NCI-H510A treated with DMSO at 0.1 percent for 48 hours (cell line): ENCODE results near the gene CSNK1E.

Experiments
- DNase-seq: peaks from one replicate; lab custom pipeline; 2025; lab: John Stamatoyannopoulos, UW

Gene CSNK1E

DNA sequence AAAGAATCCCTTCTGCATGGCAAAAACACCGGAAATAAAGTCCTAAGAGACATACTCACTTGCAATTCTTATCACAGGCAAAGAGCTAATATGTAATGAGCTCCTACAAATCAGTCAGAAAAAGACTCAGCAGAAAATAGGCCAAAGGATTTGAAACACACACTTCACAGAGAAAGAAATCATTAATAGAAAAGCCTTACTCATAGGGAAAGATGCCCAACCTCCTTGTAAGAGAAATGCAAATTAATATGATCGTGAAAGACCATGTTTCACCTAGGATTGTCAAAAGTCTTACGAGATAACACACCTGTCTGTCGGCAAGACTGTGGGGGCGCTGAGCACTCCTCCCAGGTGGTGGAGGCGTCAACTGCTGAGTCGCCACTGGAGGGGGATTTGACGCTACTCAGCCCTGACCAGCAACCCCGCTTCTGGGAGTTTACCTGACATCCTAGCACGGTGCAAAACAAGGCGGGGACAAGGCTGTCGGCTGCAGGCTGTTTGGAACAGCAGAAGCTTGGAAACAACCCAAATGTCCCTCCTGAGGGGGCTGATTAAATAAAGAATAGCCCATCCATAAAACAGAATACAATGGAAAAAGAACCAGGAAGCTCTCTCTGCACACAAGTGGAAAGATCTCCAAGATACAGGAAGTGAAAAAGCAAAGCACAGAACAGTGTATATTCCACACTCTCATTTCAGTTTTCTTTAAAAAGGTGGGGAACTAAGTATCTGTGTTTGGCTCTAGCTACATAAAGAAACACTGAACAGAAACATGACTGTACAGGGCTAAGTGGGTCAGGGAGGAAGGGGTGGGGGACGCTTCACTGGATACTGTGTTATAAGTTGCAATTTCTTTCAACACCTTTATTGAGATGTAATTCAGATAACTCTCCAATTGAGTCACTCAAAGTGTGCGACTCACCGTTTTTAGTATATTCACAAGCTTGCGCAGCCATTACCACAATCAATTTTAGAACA, 11.5 kb downstream of the CSNK1E start:
- no peak for DNase-seq

DNA sequence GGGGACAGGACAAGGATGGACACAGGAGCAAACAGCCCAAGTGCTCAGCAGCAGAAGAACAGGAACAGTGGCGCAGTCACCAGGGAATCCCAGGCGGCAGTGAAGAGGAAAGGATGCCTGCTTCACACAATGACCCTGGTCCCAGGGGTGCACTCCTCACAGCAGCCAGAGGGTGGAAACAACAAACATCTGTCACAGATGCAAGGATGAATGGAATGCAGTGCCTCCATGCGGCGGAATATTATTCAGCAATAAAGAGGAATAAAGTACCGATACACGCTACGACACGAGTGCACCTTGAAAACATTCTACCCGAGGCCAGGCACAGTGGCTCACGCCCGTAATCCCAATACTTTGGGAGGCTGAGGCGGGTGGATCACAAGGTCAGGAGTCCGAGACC, 12.7 kb downstream of the CSNK1E start:
- DNase-seq: no peak

DNA sequence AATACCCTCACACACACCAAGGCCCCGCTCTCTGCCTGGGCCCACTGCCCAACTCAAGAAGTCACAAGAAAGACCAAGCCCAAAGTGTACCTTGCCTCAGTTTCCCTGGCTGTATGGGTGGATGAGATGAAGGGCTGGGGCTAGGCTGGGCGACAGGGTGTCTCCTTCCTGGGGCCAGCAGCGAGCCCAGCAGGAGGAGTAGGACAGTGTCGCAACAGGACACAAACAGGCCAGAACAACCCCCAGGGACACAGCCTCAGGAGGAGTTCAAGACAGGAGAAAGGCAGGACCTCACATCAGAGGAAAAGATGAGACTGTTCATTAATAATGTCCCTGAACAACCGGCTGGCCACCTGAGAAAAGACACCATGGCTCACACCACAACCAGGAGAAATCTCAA, 13.3 kb downstream of the CSNK1E start:
- no peak for DNase-seq

DNA sequence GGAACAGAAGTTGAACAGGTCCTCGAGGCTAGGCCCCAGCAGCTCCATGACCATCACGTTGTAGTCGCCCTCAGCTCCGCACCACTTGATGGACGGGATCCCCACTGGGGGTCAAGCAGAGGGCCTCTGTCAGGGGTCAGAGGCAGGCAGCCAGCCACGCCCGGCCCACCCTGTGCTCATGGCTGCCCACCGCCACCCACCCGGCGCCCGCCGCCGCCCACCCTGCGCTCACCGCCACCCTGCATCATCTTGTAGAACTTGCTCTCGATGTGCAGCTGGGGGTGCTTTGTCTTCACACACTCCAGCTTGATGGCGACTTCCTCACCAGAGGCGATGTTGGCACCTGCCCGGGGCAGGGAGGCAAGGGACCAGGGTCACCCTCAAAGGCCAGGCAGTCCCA, 14.3 kb downstream of the CSNK1E start:
- DNase-seq: no peak

DNA sequence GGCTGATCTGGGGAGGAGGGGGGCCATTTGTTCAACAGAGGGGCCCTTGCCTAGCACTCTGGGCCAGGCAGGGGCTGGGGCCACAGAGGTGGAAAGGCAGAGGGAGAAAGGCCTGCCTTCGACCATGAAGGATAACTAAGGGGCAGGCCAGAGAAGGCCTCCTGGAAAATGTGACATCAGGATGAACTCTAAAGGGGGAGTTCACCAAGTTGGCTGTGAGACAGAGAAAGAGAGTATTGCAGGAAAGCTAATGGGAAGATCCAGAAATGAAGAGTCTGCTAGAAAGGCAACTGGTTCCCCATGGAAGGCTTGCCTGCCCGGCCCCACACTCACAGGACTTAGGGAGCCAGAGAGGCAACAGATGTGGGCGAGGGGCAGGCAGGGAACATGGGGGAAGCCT, 16.3 kb downstream of the CSNK1E start:
- no peak for DNase-seq

DNA sequence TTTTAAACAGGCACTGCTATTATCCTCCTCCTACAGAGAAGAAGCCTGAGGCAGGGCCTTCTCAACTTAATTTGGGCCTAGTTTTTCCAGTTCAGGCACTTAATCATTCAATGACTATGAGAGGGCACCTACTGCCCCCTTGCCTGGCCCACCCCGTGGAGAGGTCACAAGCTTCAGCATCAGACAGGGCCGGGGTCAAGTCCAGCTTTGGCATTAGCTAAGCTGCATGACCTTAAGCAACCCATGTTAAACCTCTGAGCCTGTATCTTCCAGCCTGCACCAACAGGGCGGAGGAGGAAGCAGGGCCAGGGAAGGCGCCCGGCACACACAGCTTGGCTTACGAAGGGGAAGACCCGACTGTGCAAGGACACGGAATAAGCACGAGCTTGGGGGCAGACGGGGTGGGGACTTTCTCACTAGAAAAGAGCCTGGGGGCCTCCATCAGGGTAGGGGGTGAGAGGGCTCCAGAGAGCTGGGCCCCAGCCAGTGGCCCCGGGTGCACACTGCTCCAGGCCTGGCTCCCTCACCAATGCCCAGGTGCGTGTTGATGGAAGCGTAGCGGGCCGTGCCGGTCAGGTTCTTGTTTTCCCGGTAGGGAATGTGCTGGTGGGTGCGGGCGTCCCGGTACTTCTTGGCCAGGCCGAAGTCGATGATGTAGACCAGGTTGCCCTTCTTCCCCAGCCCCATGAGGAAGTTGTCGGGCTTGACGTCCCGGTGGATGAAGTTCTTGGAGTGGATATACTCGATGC, 16.9 kb downstream of the CSNK1E start:
- no peak for DNase-seq

DNA sequence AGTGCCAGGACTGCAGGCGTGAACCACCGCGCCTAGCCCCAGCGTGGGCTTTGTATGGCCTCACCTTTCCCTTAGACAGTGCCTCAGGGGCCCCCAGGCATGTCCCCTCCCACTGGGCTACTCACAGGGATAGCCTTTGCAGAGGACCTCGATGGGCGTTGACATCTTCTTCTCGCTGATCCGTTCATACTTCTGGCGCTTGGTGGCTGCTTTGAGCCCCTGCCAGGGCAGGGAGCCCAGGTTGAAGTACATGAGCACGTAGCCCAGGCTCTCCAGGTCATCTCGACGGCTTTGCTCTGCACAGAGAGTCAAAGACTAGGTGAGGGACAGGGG, 17.5 kb downstream of the CSNK1E start:
- DNase-seq: no peak

DNA sequence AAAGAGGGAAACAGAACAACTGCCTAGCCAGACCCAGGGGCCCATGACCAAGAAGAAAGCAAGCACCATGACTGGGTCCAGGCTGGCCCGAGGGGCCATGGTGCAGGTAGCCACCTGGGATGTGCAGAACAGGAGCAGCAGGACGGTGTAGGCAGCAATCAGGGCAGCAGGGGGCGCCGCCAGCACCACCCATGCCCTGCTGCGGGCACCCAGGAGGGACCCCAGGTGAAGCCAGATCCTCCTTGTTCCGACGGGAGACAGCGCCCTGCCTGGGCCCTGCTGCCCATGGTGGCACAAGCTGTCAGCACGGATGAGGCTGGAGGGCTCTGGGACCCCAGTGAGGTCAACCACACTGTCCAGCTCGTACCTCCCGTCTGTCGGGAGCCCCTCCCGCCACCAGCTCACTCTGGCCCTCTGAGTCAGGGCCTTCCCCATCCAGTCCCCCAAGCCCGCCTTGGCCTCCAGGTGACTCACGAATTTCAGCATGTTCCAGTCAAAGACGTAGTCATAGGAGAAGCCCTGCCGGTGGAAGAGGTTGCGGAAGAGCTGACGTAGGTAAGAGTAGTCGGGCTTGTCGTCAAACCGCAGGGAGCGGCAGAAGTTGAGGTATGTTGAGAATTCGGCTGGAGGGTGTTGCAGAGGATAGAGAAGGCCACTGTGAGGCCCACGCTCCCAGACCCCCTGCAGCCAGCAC, 18.8 kb downstream of the CSNK1E start:
- DNase-seq: no peak

DNA sequence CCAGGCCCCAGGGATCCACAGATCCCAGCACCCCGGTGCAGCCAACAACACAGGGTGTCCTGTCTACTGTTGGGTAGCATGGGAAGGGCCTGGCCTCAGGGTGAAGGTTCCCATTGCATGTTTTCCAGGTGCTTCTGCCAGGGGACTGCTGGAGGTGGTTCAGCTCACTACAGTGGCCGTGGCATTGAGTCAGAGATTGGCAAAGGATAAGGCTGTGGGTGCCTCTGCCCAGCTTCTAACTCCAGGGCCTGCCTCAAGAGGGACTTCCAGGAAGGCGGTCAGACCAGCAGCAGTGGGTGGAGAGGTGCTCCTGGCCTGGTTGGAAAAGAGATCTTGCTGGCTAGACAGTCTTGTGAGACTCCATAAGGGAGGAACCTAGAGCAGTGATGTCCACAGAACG, 20.9 kb downstream of the CSNK1E start:
- DNase-seq: no peak

DNA sequence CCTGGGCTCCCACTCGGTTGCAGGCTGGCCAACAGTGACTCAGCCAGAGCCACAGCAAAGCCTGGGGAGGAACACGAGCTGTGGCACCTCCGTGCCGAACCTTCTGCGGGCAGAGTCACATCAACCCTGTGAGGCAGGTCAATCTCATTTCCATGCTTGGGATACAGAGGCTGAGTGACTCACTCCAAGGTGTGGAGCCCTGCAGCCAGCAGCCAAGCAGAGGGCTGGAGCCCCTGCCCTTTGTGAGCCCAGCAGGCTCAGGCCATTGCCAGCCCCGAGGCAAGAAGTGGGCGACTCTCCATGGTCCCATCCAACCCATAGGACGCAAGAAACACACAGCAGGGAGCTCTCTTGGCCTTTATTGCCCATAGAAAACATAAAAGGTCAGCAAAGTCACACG, 21.4 kb downstream of the CSNK1E start:
- no peak for DNase-seq

DNA sequence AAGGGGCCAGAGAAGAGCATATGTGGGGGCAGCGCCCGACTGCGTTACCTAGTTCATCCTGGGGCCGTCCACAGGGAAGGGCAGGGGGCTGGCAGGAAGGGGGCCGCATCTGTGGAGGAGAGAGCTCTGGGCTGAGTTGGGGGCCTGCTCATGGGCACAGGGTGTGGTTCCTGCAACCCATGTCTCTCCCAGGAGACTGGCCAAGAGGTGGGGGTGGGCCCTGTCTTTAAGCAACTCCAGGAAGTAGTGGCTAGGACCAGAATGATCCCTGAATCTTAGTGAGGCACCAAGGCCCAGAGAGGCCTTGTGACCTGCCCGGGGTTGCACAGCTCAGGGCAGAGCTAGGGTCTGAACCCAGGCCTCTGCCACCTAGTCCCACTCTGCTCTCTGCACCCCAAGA, 21.9 kb downstream of the CSNK1E start:
- no peak for DNase-seq

DNA sequence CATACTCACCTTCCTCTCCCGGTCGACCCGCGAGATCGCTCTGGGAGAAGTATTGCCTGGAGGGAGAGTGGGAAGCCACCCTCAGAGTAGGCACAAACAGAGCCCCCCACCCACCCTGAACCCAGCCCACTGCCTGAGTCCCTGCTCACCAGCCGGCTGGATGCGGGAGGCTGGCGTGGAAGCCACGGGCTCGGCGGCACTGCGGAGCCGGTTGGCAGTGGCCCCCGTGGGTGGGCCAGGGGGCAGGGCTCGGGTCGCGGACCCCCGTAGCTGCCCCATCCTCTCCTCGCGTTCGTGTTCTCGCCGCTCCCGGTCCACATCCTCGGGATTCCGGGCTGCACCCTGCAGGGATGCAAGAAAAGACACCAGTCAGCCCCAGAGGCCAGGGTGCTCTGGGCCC, 23.0 kb downstream of the CSNK1E start:
- DNase-seq: no peak

DNA sequence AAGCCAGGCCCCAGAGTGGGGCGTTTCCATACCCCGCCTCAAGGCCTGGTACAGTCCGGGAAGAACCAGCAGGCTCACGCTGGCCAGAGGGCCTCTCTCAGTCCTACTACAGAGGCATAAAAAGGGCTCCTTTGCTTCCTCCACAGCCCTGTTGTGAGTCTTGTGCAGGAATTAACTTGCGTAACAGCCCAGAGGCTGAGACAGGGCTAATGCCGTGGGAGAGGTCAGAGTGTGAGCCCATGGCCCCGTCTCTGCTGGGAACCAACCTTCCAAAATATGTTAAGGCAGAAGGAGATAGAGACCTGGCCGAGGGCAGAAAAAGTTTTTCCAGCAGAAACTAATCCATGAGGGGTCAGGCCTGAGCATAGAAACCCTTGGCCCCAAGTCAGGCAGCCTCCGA, 24.5 kb downstream of the CSNK1E start:
- DNase-seq: no peak

DNA sequence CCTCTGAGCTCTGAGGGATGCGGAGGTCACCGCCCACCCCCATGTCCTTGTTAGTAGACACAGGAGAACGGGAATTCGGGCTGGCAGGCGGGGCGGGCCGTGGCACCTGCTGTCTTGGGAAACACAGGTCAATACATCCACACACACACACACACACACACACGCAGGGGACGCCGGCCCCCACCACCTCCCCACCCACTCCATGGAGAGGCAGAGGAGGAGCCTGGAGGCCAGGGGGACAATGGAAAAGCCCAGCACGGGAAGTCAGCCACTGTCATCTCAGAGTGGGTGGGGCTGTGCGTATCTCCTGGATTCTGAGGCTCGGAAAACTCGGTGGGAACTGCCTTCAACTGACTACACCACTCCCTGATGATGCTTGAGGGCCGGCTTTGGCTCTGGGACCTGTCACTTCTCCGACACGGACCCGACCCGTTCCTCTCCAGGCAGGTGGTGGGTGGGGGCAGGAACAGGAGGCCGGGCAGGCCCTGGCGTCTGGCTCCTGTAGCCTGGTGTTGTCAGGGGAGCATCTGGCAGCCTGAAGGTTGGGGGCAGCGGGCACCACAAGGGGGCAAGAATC, 25.9 kb downstream of the CSNK1E start:
- peak; percentile 25 for DNase-seq

DNA sequence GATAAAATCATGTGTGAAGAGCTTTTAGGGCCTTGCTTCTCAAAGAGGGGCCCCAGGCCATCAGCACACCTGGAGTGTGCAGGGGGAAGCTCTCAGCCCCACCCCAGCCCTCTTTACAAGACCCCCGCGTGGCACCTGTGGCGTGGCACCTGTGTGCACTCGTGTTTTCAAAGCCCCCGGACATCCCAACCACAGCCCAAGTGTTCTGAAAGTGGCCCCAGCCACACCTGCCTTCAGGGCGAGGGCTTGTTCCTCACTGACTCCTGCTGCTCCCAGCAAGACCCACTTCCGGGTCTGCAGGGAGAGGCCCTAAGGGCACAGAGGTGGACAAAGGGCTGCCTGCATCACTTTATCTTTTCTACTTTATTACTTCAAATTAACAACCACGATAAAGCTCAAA, 26.9 kb downstream of the CSNK1E start:
- DNase-seq: no peak

DNA sequence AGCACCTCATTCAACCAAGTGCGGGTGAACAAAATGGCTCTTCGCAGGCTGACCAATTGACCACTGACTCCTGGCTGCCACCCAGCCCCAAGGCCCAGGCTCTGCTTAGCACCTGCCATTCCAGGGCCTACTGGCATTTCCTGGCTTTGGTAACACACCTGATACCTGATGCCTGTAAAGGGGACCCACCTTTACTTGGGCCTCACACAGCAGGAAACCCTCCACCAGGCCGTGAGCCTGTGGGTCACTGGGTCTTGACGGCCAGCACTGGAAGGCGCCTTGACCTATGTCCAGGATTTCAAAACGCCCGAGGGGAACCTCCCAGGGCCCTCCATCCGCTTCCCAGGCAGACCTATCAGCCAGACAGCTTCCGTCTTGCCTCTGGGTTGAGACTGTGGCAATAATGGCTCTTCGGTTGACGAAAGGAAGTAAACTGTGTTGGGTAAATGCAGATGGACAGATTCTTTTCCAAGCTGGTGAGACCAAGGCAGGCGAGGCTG, 27.6 kb downstream of the CSNK1E start:
- no peak for DNase-seq

DNA sequence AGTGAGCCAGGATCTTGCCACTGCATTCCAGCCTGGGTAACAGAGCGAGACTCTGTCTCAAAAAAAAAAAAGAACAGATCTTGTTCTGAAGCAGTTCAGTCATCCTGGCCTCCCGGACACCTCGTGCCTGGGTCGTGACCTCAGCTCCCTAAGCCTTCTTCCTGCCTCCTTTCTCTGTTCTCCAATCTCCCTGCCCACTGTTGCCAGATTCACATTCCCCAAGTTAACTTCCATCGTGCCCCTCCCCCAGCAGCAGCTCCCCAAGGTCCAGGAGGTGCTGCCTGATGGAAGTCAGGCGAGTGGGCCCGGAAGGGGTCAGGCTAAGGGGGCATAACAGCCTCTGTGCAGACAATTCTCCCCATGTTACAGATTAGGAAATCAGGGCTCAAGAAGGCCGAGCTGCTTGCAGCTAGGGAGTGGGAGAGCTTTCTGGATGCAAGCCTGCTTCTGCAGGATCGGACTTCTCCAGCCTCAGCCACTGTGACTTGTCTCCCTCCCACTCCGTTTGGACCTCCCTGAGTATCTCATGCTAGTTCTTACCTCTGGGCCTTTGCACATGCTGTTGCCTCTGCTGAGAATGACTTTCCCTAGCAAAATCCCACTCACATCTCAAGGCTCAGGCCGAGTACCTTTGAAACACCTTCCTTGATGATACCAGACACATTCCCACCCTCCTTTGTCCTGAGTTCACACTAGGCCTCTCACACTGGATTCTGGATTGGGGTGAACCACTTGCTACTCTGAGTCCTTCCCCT, 30.1 kb downstream of the CSNK1E start:
- DNase-seq: no peak

DNA sequence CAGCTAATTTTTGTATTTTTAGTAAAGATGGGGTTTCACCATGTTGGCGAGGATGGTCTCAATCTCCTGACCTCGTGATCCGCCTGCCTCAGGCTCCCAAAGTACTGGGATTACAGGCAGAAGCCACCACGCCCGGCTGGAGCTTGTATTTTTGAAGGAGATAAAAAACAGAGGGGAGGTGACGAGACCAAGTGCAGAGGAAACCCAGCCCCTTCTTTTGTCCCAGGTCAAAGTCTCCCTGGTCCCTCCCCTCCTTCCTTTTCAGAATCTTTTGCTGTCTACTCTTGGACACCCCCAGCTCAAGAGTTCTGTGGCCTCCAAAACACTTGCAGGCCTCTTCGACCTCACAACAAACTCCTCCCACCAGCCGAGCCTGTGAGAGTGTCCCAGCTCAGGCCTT, 32.2 kb downstream of the CSNK1E start:
- DNase-seq: no peak

DNA sequence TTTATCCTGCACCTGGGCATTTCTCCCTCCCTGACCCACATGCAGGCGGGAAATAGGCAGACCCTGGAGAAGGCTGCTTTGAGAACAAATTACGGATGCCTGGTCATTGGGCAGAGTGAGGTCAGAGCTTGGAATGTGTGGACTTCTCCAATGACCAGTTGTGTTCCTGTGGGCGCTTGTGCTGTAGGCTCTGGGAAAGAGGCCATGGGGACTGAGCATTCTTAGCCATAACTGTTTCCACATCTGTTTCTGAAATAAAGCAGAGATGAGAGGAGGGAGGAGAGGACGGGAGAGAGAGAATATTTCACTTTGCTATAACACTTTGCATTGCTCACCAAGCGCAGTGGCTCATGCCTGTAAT, 33.2 kb downstream of the CSNK1E start:
- DNase-seq: peak; percentile 49

DNA sequence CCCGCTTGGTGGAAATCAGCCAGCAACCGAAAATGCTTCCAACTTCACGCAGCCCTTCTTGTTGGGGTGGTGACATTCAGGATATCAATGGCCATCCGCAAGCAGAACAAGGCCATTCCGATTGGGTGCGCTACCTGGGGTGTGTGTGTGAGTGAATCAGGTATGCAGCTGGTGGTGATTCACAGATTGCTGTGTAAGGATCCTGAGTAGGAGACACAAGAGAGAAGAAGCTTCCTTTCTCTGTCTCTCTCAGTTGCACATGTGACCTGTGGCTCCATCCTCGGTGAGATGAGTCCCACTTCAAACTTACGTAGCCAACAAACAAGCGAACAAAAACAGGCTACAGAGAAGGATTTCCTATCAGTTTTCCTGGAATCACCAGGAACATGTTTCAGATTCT, 34.8 kb downstream of the CSNK1E start:
- no peak for DNase-seq

DNA sequence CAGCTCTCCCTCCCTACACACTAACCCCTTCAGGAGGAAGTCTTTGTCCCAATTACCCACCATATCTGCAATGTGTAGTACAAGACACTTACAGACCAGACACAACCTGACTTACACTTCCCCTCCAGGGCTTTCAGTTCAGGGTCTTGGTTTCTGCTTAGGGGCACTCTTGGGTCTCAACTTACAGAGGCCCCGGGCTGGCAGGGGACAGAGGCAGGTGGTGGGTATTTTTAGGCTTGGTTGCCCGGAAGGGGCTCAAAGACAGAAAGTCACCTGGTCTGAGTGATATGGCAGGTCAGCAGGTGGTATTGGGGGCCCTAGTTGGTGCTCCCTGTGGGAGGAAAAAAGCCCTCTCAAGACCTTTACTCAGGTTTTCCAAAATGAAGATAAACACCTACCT, 41.1 kb downstream of the CSNK1E start:
- DNase-seq: no peak
